ENCODE results near the gene GSTA5.
"Not testable (repeated sequence)": the region's sequence is repeated elsewhere in the genome, so short reads cannot be mapped to it uniquely, and the experiment has no call there.

DNA sequence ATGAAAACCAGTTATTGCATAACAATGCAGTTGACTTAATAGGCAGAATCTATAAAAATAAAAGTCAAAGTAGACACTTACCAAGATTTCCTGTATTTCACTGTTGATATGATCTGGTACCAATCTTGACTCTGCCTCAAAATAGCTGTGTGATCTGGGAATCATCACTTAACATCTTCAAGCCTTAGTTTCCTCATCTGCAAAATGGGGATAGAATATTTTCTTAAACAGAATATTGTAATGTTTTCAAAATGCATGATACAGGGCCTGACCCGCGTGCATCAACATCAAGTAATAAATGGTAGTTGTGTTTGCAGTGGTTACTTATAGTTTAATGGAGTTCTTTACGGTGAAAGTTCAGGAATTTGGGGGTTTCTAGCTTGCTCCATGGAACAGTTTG is 26.1 kb downstream of the GSTA5 start:
- TF ChIP-seq, protein P1, sequence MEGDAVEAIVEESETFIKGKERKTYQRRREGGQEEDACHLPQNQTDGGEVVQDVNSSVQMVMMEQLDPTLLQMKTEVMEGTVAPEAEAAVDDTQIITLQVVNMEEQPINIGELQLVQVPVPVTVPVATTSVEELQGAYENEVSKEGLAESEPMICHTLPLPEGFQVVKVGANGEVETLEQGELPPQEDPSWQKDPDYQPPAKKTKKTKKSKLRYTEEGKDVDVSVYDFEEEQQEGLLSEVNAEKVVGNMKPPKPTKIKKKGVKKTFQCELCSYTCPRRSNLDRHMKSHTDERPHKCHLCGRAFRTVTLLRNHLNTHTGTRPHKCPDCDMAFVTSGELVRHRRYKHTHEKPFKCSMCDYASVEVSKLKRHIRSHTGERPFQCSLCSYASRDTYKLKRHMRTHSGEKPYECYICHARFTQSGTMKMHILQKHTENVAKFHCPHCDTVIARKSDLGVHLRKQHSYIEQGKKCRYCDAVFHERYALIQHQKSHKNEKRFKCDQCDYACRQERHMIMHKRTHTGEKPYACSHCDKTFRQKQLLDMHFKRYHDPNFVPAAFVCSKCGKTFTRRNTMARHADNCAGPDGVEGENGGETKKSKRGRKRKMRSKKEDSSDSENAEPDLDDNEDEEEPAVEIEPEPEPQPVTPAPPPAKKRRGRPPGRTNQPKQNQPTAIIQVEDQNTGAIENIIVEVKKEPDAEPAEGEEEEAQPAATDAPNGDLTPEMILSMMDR (IDR thresholded peaks at IDR 0.05), result not testable (repeated sequence)
- TF ChIP-seq POLR2A (IDR thresholded peaks at IDR 0.05); POLR2AphosphoS5 (IDR thresholded peaks at IDR 0.05); EP300 (IDR thresholded peaks at IDR 0.05; ENCODE audit: low read depth): not testable (repeated sequence)

All from transverse colon (tissue), 4 donors.